HEK293 (cell line): ENCODE data around the gene HIF1A.

Source experiments
- CTCF ChIA-PET: fragments of 350-600 bp; formaldehyde crosslinking; extraction: SDS; loops from one replicate; lab custom pipeline; 2021; ENCODE audit warnings: antibody characterized with exemption; lab: Yijun Ruan, JAX
- POLR2A ChIA-PET: fragments of 300-600 bp; formaldehyde crosslinking; extraction: SDS; loops from one replicate; lab custom pipeline; 2020; ENCODE audit warnings: antibody characterized with exemption, inconsistent platforms; lab: Yijun Ruan, JAX
- H3K27ac ChIP-seq: fragments of 200-500 bp; sonication (Bioruptor generic); 2 replicates; pipeline ENCODE4 v1.5.1; 2014; ENCODE audit warnings: low read depth, low read length, control low read depth, inconsistent platforms; ENCODE audit errors: extremely low read depth
- H3K36me3 ChIP-seq, 2 experiments: fragments of 200-500 bp in 1 of 2; sonication (Bioruptor generic) in 1 of 2; 1 replicate in 1 of 2; 2 replicates in 1 of 2; pipeline ENCODE4 v1.5.1; 2014 to 2017; ENCODE audit warnings: inconsistent platforms in 2 of 2, low read length in 2 of 2; ENCODE audit not compliant: control insufficient read depth in 2 of 2, insufficient read depth in 1 of 2
- H3K4me1 ChIP-seq: fragments of 200-500 bp; sonication (Bioruptor generic); 2 replicates; pipeline ENCODE4 v1.5.1; 2014; ENCODE audit warnings: mild to moderate bottlenecking, low read length, inconsistent platforms; ENCODE audit not compliant: control insufficient read depth, insufficient read depth
- H3K4me3 ChIP-seq: 2 replicates; pipeline ENCODE4 v1.5.1; 2011; ENCODE audit warnings: low read depth, mild to moderate bottlenecking, control low read depth, low read length, moderate library complexity
- H3K9me3 ChIP-seq: fragments of 200-500 bp; sonication (Bioruptor generic); 2 replicates; pipeline ENCODE4 v1.5.1; 2014; ENCODE audit warnings: low read depth, low read length, inconsistent platforms; ENCODE audit not compliant: control insufficient read depth, insufficient read depth
- AEBP2 ChIP-seq: fragments of 450-650 bp; formaldehyde crosslinking; IDR thresholded peaks from 2 replicates; pipeline ENCODE4 v1.5.1; 2016; ENCODE audit warnings: missing biosample characterization, missing genetic modification characterization, borderline replicate concordance
- CTCF ChIP-seq: fragments of 450-650 bp; formaldehyde crosslinking; IDR thresholded peaks from 2 replicates; pipeline ENCODE4 v1.5.1; 2016; ENCODE audit warnings: missing biosample characterization, missing genetic modification characterization
- EGR2 ChIP-seq: fragments of 450-650 bp; formaldehyde crosslinking; IDR thresholded peaks from 2 replicates; pipeline ENCODE4 v1.5.1; 2016; ENCODE audit warnings: low read depth, missing biosample characterization, missing genetic modification characterization
- HOXC10 ChIP-seq: sonication (generic); formaldehyde crosslinking; IDR thresholded peaks from 2 replicates; pipeline ENCODE4 v1.8.1; 2023; ENCODE audit warnings: mild to moderate bottlenecking, missing genetic modification reagents
- KLF17 ChIP-seq: fragments of 450-650 bp; formaldehyde crosslinking; IDR thresholded peaks from 2 replicates; pipeline ENCODE4 v1.5.1; 2016; ENCODE audit warnings: missing biosample characterization, missing genetic modification characterization
- OSR2 ChIP-seq: fragments of 450-650 bp; formaldehyde crosslinking; IDR thresholded peaks from 2 replicates; pipeline ENCODE4 v1.5.1; 2016; ENCODE audit warnings: missing biosample characterization, missing genetic modification characterization
- OVOL3 ChIP-seq: fragments of 450-650 bp; formaldehyde crosslinking; IDR thresholded peaks from 2 replicates; pipeline ENCODE4 v1.5.1; 2016; ENCODE audit warnings: missing biosample characterization, missing genetic modification characterization
- PBX3 ChIP-seq: sonication (generic); formaldehyde crosslinking; IDR thresholded peaks from 2 replicates; pipeline ENCODE4 v1.8.1; 2022; ENCODE audit warnings: mild to moderate bottlenecking, moderate library complexity, missing genetic modification reagents
- PRDM2 ChIP-seq: fragments of 450-650 bp; formaldehyde crosslinking; IDR thresholded peaks from 2 replicates; pipeline ENCODE4 v1.5.1; 2016; ENCODE audit warnings: missing biosample characterization, missing genetic modification characterization, borderline replicate concordance
- ZBTB21 ChIP-seq: fragments of 450-650 bp; formaldehyde crosslinking; IDR thresholded peaks from 2 replicates; pipeline ENCODE4 v1.5.1; 2017; ENCODE audit warnings: missing biosample characterization, missing genetic modification characterization
- ZFP69B ChIP-seq: fragments of 450-650 bp; formaldehyde crosslinking; IDR thresholded peaks from 2 replicates; pipeline ENCODE4 v1.5.1; 2016; ENCODE audit warnings: missing biosample characterization, missing genetic modification characterization
- ZNF19 ChIP-seq: fragments of 450-650 bp; formaldehyde crosslinking; IDR thresholded peaks from 2 replicates; pipeline ENCODE4; 2016; ENCODE audit warnings: missing biosample characterization, missing genetic modification characterization, low read depth
- ZNF239 ChIP-seq: fragments of 450-650 bp; formaldehyde crosslinking; IDR thresholded peaks from 2 replicates; pipeline ENCODE4 v1.5.1; 2016; ENCODE audit warnings: missing biosample characterization, missing genetic modification characterization
- ZNF248 ChIP-seq: fragments of 450-650 bp; formaldehyde crosslinking; IDR thresholded peaks from 2 replicates; pipeline ENCODE4 v1.5.1; 2017; ENCODE audit warnings: missing biosample characterization, missing genetic modification characterization
- ZNF335 ChIP-seq: fragments of 450-650 bp; formaldehyde crosslinking; conservative IDR thresholded peaks from 2 replicates; pipeline ENCODE4 v1.5.1; 2016; ENCODE audit warnings: missing biosample characterization, missing genetic modification characterization
- ZNF510 ChIP-seq: fragments of 450-650 bp; formaldehyde crosslinking; IDR thresholded peaks from 2 replicates; pipeline ENCODE4 v1.5.1; 2018; ENCODE audit warnings: mild to moderate bottlenecking, missing genetic modification characterization, missing biosample characterization; ENCODE audit not compliant: insufficient replicate concordance
- ZNF513 ChIP-seq: fragments of 450-650 bp; IDR thresholded peaks from 2 replicates; pipeline ENCODE4 v1.5.1; 2018; ENCODE audit warnings: missing biosample characterization, missing genetic modification characterization
- ZNF521 ChIP-seq: fragments of 450-650 bp; formaldehyde crosslinking; IDR thresholded peaks from 2 replicates; pipeline ENCODE4 v1.5.1; 2017; ENCODE audit warnings: missing biosample characterization, mild to moderate bottlenecking, missing genetic modification characterization
- ZNF548 ChIP-seq: fragments of 450-650 bp; formaldehyde crosslinking; IDR thresholded peaks from 2 replicates; pipeline ENCODE4 v1.5.1; 2016; ENCODE audit warnings: missing biosample characterization, missing genetic modification characterization
- ZNF549 ChIP-seq: fragments of 450-650 bp; IDR thresholded peaks from 2 replicates; pipeline ENCODE4 v1.5.1; 2018; ENCODE audit warnings: missing biosample characterization, missing genetic modification characterization, mild to moderate bottlenecking, inconsistent platforms, moderate library complexity
- ZNF623 ChIP-seq: fragments of 450-650 bp; formaldehyde crosslinking; IDR thresholded peaks from 2 replicates; pipeline ENCODE4 v1.5.1; 2016; ENCODE audit warnings: missing biosample characterization, missing genetic modification characterization
- ZNF658 ChIP-seq: fragments of 450-650 bp; formaldehyde crosslinking; IDR thresholded peaks from 2 replicates; pipeline ENCODE4; 2016; ENCODE audit warnings: missing biosample characterization, missing genetic modification characterization
- ZNF664 ChIP-seq: fragments of 450-650 bp; formaldehyde crosslinking; IDR thresholded peaks from 2 replicates; pipeline ENCODE4 v1.5.1; 2016; ENCODE audit warnings: missing biosample characterization, missing genetic modification characterization
- ZNF792 ChIP-seq: fragments of 450-650 bp; formaldehyde crosslinking; IDR thresholded peaks from 2 replicates; pipeline ENCODE4 v1.5.1; 2016; ENCODE audit warnings: missing biosample characterization, missing genetic modification characterization

Gene HIF1A

GRCh38 chr14:61695695-61696527 is 598 bp downstream of the HIF1A start:
- CTCF ChIA-PET = interaction anchor here (0.8 kb wide), 1 partner anchor 221 kb away, joined by 3 read pairs; no protein-coding TSS in a partner anchor
- POLR2A ChIA-PET = interaction anchor here (0.6 to 1.2 kb wide), 13 partner anchors 10 to 972 kb away, joined by 3 to 17 read pairs (median 4); partner anchors contain the start of genes SIX4 and SNAPC1
- Histone ChIP-seq H3K9me3 (no peaks in the 10 kb centered on the region), H3K36me3 (no peaks in the 10 kb centered on the region), H3K27ac (peak overlapping the region; percentile 98), H3K4me3 (peak overlapping the region; percentile 93), H3K4me1 (peaks cover 12% of the 10 kb centered on the region; the same call in 1 of the 2 replicates)
- TF ChIP-seq AEBP2 (tag by site-specific recombination) = no peak
- no peak for TF ChIP-seq ZNF623 (tag by site-specific recombination)
- no peak for TF ChIP-seq ZNF239 (tag by site-specific recombination)
- TF ChIP-seq ZNF521 (tag by site-specific recombination) = no peak
- no peak for TF ChIP-seq ZNF513
- no peak for TF ChIP-seq PRDM2 (tag by site-specific recombination)
- peak; percentile 40; the same call in 1 of the 2 replicates for TF ChIP-seq KLF17 (tag by site-specific recombination)
- peak; percentile 75 for TF ChIP-seq ZNF335 (tag by site-specific recombination)
- peak; percentile 46; the same call in 1 of the 2 replicates for TF ChIP-seq EGR2
- no peak for TF ChIP-seq ZNF658 (tag by site-specific recombination)
- TF ChIP-seq ZNF19 (tag by site-specific recombination) = no peak
- 0 out of 2 replicates have a peak, but pooled peaks have one; percentile 20 for TF ChIP-seq PBX3 (CRISPR knock-in tag)
- TF ChIP-seq CTCF (tag by site-specific recombination) = no peak
- no peak for TF ChIP-seq ZNF248 (tag by site-specific recombination)
- TF ChIP-seq ZNF510 = no peak
- no peak for TF ChIP-seq ZNF548
- no peak for TF ChIP-seq OVOL3
- peak; percentile 98 for TF ChIP-seq OSR2 (tag by site-specific recombination)
- TF ChIP-seq ZNF549 = no peak
- no peak for TF ChIP-seq ZNF792 (tag by site-specific recombination)
- no peak for TF ChIP-seq ZNF664 (tag by site-specific recombination)
- peak; percentile 30; the same call in 1 of the 2 replicates for TF ChIP-seq ZBTB21
- no peak for TF ChIP-seq HOXC10 (CRISPR knock-in tag)
- 0 out of 2 replicates have a peak, but pooled peaks have one; percentile 4 for TF ChIP-seq ZFP69B (tag by site-specific recombination)
